Osteoblast (primary cell): ENCODE measurements around the gene SMDT1. TPM values are rescaled to one million over a fixed set of nuclear protein-coding genes. Genes with fewer than 3 reads are reported as not detected.
A peak's percentile ranks its signal among the peaks of the same experiment; 100 is the strongest.

Experiments
- DNase-seq: peaks from one replicate; pipeline ENCODE4 v3.0.0; 2011; ENCODE audit warnings: low spot score, mixed read lengths; ENCODE audit not compliant: insufficient read length; ENCODE audit errors: missing footprints
- H2AFZ ChIP-seq: 2 replicates; pipeline ENCODE4 v1.6.0; 2011; ENCODE audit warnings: mild to moderate bottlenecking, low read length
- H3K27ac ChIP-seq: 2 replicates; pipeline ENCODE4 v1.5.1; 2011; ENCODE audit warnings: mild to moderate bottlenecking, low read depth, low read length, moderate library complexity
- H3K27me3 ChIP-seq: 2 replicates; pipeline ENCODE4 v1.6.0; 2012; ENCODE audit warnings: mild to moderate bottlenecking, control low read depth, inconsistent platforms, low read length, moderate library complexity; ENCODE audit not compliant: insufficient read depth
- H3K36me3 ChIP-seq: 2 replicates; pipeline ENCODE4 v1.5.1; 2011; ENCODE audit warnings: mild to moderate bottlenecking, low read length, control low read depth, moderate library complexity; ENCODE audit not compliant: insufficient read depth
- H3K4me1 ChIP-seq: 2 replicates; pipeline ENCODE4 v1.5.1; 2011; ENCODE audit warnings: mild to moderate bottlenecking, low read length, control low read depth, moderate library complexity; ENCODE audit not compliant: insufficient read depth
- H3K4me2 ChIP-seq: 2 replicates; pipeline ENCODE4 v1.6.0; 2011; ENCODE audit warnings: mild to moderate bottlenecking, low read length; ENCODE audit not compliant: insufficient read depth
- H3K4me3 ChIP-seq: fragments of 200-600 bp; sonication (generic); 3 replicates; pipeline ENCODE4 v1.5.1; 2012; ENCODE audit warnings: mild to moderate bottlenecking, low read length, inconsistent platforms; ENCODE audit not compliant: insufficient read depth
- H3K79me2 ChIP-seq: 2 replicates; pipeline ENCODE4 v1.6.0; 2012; ENCODE audit warnings: mild to moderate bottlenecking, low read length, control low read depth, inconsistent platforms; ENCODE audit not compliant: insufficient read depth
- H3K9me3 ChIP-seq: 2 replicates; pipeline ENCODE4 v1.5.1; 2011; ENCODE audit warnings: low read depth, low read length, control low read depth
- H4K20me1 ChIP-seq: 2 replicates; pipeline ENCODE4 v1.6.0; 2012; ENCODE audit warnings: mild to moderate bottlenecking, low read length, control low read depth; ENCODE audit not compliant: insufficient read depth
- small RNA-seq: library from RNA; depleted of rRNA; stranded (forward); fragments of <200 nt; gene quantifications from one replicate; pipeline ENCODE3, GENCODE V24; 2012
- total RNA-seq: library from RNA; depleted of rRNA; stranded (reverse); fragments of >200 nt; gene quantifications from 2 replicates; pipeline ENCODE4 v1.2.3, GENCODE V29; 2012
- TF ChIP-seq, protein P1 (sequence below): IDR thresholded peaks from 2 replicates; pipeline ENCODE4 v1.5.1; 2011; ENCODE audit warnings: mild to moderate bottlenecking, low read depth, low read length, moderate library complexity; ENCODE audit errors: extremely low read depth

Gene SMDT1
- total RNA-seq, 1 donor: 4.7 TPM

DNA sequence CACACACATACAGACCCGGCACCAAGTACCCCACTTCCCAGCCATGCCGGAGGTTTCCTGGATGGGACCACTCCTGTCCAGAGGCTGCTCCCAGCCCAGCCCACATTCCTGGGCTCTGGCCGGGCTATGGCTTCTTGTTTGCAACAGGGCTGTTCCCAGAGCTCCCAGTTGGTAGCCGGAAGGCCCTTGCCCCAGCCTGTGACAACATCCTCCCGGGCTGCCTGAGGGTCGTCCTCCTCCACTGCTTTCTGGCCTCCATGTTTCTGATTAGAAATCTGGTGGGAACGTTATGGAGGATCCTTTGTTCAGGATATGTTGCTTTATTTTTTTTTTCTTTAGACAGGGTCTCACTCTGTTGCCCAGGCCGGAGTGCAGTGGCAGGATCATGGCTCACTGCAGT is 52.1 kb downstream of the SMDT1 start:
- no peak overlapping the region for H2AFZ ChIP-seq
- no peaks in the 10 kb centered on the region for H4K20me1 ChIP-seq
- no peak overlapping the region for H3K4me3 ChIP-seq
- no peak overlapping the region for H3K27ac ChIP-seq
- no peak for DNase-seq
- no peaks in the 10 kb centered on the region for H3K27me3 ChIP-seq
- no peak overlapping the region for H3K4me2 ChIP-seq
- TF ChIP-seq, protein P1, sequence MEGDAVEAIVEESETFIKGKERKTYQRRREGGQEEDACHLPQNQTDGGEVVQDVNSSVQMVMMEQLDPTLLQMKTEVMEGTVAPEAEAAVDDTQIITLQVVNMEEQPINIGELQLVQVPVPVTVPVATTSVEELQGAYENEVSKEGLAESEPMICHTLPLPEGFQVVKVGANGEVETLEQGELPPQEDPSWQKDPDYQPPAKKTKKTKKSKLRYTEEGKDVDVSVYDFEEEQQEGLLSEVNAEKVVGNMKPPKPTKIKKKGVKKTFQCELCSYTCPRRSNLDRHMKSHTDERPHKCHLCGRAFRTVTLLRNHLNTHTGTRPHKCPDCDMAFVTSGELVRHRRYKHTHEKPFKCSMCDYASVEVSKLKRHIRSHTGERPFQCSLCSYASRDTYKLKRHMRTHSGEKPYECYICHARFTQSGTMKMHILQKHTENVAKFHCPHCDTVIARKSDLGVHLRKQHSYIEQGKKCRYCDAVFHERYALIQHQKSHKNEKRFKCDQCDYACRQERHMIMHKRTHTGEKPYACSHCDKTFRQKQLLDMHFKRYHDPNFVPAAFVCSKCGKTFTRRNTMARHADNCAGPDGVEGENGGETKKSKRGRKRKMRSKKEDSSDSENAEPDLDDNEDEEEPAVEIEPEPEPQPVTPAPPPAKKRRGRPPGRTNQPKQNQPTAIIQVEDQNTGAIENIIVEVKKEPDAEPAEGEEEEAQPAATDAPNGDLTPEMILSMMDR: no peak
- H3K36me3 ChIP-seq: no peaks in the 10 kb centered on the region
- H3K9me3 ChIP-seq: no peaks in the 10 kb centered on the region
- H3K79me2 ChIP-seq: no peaks in the 10 kb centered on the region
- H3K4me1 ChIP-seq: peaks cover 4% of the 10 kb centered on the region

- Histone ChIP-seq H3K9me3 (no peaks in the 10 kb centered on the region), H3K36me3 (no peaks in the 10 kb centered on the region), H2AFZ (no peak overlapping the region), H3K27ac (no peak overlapping the region), H3K4me3 (no peak overlapping the region), H3K79me2 (no peaks in the 10 kb centered on the region), H3K4me1 (peaks cover 4% of the 10 kb centered on the region), H3K4me2 (no peak overlapping the region), H4K20me1 (no peaks in the 10 kb centered on the region), H3K27me3 (no peaks in the 10 kb centered on the region)
- DNase-seq: peak; percentile 90
- TF ChIP-seq, protein P1: no peak
Measured at GRCh38 chr22:42132457-42132856, 53.0 kb downstream of the SMDT1 start.

Small RNAs within 50 kb of the gene (small RNA-seq; reads per million reads assigned to genes)
- not detected for gene SNORD13P1

Other genes starting within 250 kb of the SMDT1 start
- 71.6 and 80.3 TPM in 2 replicates for gene SREBF2, start 246.6 kb upstream of the SMDT1 start, total RNA-seq
- not detected in 2 replicates for gene SHISA8, start 164.6 kb upstream of the SMDT1 start, total RNA-seq
- under 0.01 TPM in 2 replicates for gene TNFRSF13C, start 152.9 kb upstream of the SMDT1 start, total RNA-seq
- 1.2 and 1.8 TPM in 2 replicates for gene CENPM, start 132.5 kb upstream of the SMDT1 start, total RNA-seq
- 0.29 and 0.36 TPM in 2 replicates for gene SEPTIN3, start 110.3 kb upstream of the SMDT1 start, total RNA-seq
- under 0.01 and 0.72 TPM in 2 replicates for gene WBP2NL, start 80.9 kb upstream of the SMDT1 start, total RNA-seq
- 35.9 and 44.2 TPM in 2 replicates for gene NAGA, start 8.9 kb upstream of the SMDT1 start, total RNA-seq
- 23.9 and 26.2 TPM in 2 replicates for gene PHETA2, start 5.5 kb upstream of the SMDT1 start, total RNA-seq
- 33.0 and 41.6 TPM in 2 replicates for gene NDUFA6, start 11.1 kb downstream of the SMDT1 start, total RNA-seq
- gene CYP2D6, start 51.1 kb downstream of the SMDT1 start, total RNA-seq: 0.29 and 0.36 TPM in 2 replicates
- 30.9 and 35.1 TPM in 2 replicates for gene TCF20, start 191.0 kb downstream of the SMDT1 start, total RNA-seq